Ovary (tissue), 9 donors: Measurements from ENCODE around the gene LMNTD2. TPM values are rescaled to one million over a fixed set of nuclear protein-coding genes. Genes with fewer than 3 reads are reported as not detected.

Experiments
- DNase-seq, 5 donors: peaks; one replicate each; pipeline ENCODE4 v3.0.0-alpha.2; 2019 to 2020
- H3K27ac ChIP-seq, 2 donors: fragments of 200-600 bp; one replicate each; pipeline versions ENCODE4 v1.5.1 to v1.8.0; 2019 to 2022
- H3K27me3 ChIP-seq: fragments of 200-600 bp; one replicate; pipeline ENCODE4 v1.8.0; 2022
- H3K36me3 ChIP-seq: fragments of 200-600 bp; sonication (generic); one replicate; pipeline ENCODE4 v1.5.1; 2019
- H3K4me1 ChIP-seq: one replicate; pipeline ENCODE4 v1.8.1; 2013; ENCODE audit warnings: mild to moderate bottlenecking, moderate library complexity; ENCODE audit not compliant: insufficient read depth
- H3K4me3 ChIP-seq: fragments of 200-600 bp; sonication (generic); one replicate; pipeline ENCODE4 v1.5.1; 2017
- H3K9me3 ChIP-seq, 2 donors: fragments of 200-600 bp in 1 of 2; sonication (generic) in 1 of 2; one replicate each; pipeline versions ENCODE4 v1.5.1 to v1.8.1; 2013 to 2019; ENCODE audit warnings: mild to moderate bottlenecking in 1 of 2, moderate library complexity in 1 of 2
- EP300 ChIP-seq: sonication (generic); formaldehyde crosslinking; IDR thresholded peaks from one replicate; pipeline ENCODE4 v1.6.1; 2017; ENCODE audit warnings: antibody characterized with exemption
- POLR2A ChIP-seq: fragments of 450-650 bp; IDR thresholded peaks from one replicate; pipeline ENCODE4 v1.6.1; 2017; ENCODE audit warnings: antibody characterized with exemption, mild to moderate bottlenecking, moderate library complexity
- WGBS, 3 donors: extraction: QIAGEN DNeasy Blood & Tissue Kit in 1 of 3; methylation state at CpG; one replicate each; pipeline versions ENCODE4 v1.1.5 to v1.1.7; 2013 to 2017; 5-methylcytosine and 5-hydroxymethylcytosine counted together
- intact Hi-C, 4 donors: fragments of 100-400 bp; cut with DNase I; formaldehyde crosslinking; loops; one replicate each; pipeline versions ENCODE4 v1.11.0 to v1.15.1; 2022 to 2023
- polyA plus RNA-seq, 2 donors: library from polyadenylated mRNA; stranded (reverse); fragments of 200-250 nt in 1 of 2; fragments of 350-450 nt in 1 of 2; fragmentation: Illumina TruSeq in 1 of 2; extraction: RNeasy Lipid Tissue Mini Kit (QIAGEN cat#74804) in 1 of 2; gene quantifications; one replicate each; pipeline ENCODE4 v1.2.3, GENCODE V29; 2013 to 2014
- total RNA-seq, 7 donors: library from RNA; depleted of rRNA in 2 of 7; stranded (reverse); fragments of >200 nt in 2 of 7; fragmentation: NEBNext Ultra II Directional in 3 of 7; extraction: Animal tissue kit (Norgen Biotek cat#: 25700) in 3 of 7; gene quantifications; one replicate each; pipeline versions ENCODE4 v1.1.0 to v1.2.4, GENCODE V29; 2016 to 2023
- TF ChIP-seq, protein P1 (sequence below), 3 donors: fragments of 450-650 bp in 2 of 3; fragments of 200-600 bp in 1 of 3; IDR thresholded peaks; one replicate each; pipeline versions ENCODE4 v1.5.1 to v1.8.0; 2016 to 2022; ENCODE audit warnings: antibody characterized with exemption in 3 of 3, mild to moderate bottlenecking in 1 of 3
- donor health status: DM: no; HTN: no; CAD: no; lungs with moderate emphysema.
- donor health status: DM: no; HTN: no; CAD: no.
- donor health status: Bipolar disorder and iron deficiency.
- donor health status: DM: yes; HTN: yes; CAD: no.
- donor health status: DM: no; HTN: no; CAD: no.
- donor health status: DM: yes; HTN: yes; CAD: no.

LMNTD2 gene
- total and polyA plus RNA-seq, 9 donors = 0.70 to 7.6 (median 1.2) TPM; not detected in 1

DNA sequence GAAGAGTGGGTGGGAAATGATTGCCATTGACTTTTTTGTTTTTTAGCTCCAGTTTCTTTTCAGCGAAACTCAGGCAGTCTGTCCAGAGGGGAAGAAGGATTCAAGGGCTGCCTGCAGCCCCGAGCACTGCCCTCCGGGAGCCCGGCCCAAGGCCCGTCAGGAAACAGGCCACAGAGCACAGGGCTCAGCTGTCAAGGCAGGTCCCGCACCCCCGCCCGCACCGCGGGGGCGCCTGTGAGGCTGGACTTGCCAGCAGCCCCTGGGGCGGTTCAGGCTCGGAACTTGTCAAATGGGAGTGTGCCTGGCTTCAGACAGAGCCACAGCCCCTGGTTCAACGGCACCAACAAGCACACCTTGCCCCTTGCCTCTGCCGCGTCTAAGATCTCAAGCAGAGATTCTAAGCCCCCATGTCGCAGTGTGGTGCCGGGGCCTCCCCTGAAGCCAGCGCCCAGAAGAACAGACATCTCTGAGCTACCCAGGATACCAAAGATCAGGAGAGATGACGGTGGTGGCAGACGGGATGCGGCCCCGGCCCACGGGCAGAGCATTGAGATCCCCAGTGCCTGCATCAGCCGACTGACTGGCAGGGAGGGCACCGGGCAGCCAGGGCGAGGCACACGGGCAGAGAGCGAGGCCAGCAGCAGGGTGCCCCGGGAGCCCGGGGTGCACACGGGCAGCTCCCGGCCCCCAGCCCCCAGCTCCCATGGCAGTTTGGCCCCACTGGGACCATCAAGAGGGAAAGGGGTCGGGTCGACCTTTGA, 46.7 kb upstream of the LMNTD2 start:
- no peaks in the 10 kb centered on the region for H3K36me3 ChIP-seq
- H3K4me3 ChIP-seq = no peak overlapping the region
- 77 to 84% (median 77%) methylated on average over 33 to 35 of the region's 35 CpGs for WGBS, 3 donors
- H3K4me1 ChIP-seq = no peaks in the 10 kb centered on the region
- H3K27ac ChIP-seq = peak overlapping the region in 1 of 2 donors; percentile 53
- intact Hi-C loops = no loop called here
- DNase-seq = peak in 2 of 5 donors; percentile 39 to 48
- TF ChIP-seq EP300 = no peak
- TF ChIP-seq POLR2A = no peak
- TF ChIP-seq, protein P1, sequence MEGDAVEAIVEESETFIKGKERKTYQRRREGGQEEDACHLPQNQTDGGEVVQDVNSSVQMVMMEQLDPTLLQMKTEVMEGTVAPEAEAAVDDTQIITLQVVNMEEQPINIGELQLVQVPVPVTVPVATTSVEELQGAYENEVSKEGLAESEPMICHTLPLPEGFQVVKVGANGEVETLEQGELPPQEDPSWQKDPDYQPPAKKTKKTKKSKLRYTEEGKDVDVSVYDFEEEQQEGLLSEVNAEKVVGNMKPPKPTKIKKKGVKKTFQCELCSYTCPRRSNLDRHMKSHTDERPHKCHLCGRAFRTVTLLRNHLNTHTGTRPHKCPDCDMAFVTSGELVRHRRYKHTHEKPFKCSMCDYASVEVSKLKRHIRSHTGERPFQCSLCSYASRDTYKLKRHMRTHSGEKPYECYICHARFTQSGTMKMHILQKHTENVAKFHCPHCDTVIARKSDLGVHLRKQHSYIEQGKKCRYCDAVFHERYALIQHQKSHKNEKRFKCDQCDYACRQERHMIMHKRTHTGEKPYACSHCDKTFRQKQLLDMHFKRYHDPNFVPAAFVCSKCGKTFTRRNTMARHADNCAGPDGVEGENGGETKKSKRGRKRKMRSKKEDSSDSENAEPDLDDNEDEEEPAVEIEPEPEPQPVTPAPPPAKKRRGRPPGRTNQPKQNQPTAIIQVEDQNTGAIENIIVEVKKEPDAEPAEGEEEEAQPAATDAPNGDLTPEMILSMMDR (IDR thresholded peaks at IDR 0.05) = no peak
- H3K9me3 ChIP-seq = no peaks in the 10 kb centered on the region
- H3K27me3 ChIP-seq = no peaks in the 10 kb centered on the region

DNA sequence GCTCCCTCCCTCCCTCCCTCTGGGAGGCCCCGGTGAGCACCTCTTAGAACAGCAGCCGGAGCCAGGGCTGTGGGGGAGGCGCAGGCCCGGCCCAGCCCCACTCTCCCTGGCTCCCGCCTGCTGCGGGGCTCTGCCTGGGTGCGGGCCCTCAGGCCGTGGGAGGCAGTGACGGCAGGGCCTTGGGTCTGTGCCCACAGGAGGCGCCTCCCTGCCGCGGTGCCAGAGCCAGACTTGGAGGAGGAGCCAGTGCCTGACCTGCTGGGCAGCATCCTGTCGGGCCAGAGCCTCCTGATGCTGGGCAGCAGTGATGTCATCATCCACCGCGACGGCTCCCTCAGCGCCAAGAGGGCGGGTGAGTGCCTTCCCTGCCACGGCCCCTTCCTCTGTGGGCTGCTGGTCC, 45.7 kb upstream of the LMNTD2 start:
- no peaks in the 10 kb centered on the region for H3K9me3 ChIP-seq
- no peak for TF ChIP-seq EP300
- TF ChIP-seq POLR2A = no peak
- no peak overlapping the region for H3K4me3 ChIP-seq
- DNase-seq = peak; percentile 80 to 93 (median 86)
- no peaks in the 10 kb centered on the region for H3K4me1 ChIP-seq
- H3K27me3 ChIP-seq = no peaks in the 10 kb centered on the region
- WGBS, 3 donors = 21 to 31% (median 26%) methylated on average over 10 to 19 of the region's 19 CpGs
- intact Hi-C loops = no loop called here
- no peaks in the 10 kb centered on the region for H3K36me3 ChIP-seq
- peak overlapping the region; percentile 53 to 64 for H3K27ac ChIP-seq

DNA sequence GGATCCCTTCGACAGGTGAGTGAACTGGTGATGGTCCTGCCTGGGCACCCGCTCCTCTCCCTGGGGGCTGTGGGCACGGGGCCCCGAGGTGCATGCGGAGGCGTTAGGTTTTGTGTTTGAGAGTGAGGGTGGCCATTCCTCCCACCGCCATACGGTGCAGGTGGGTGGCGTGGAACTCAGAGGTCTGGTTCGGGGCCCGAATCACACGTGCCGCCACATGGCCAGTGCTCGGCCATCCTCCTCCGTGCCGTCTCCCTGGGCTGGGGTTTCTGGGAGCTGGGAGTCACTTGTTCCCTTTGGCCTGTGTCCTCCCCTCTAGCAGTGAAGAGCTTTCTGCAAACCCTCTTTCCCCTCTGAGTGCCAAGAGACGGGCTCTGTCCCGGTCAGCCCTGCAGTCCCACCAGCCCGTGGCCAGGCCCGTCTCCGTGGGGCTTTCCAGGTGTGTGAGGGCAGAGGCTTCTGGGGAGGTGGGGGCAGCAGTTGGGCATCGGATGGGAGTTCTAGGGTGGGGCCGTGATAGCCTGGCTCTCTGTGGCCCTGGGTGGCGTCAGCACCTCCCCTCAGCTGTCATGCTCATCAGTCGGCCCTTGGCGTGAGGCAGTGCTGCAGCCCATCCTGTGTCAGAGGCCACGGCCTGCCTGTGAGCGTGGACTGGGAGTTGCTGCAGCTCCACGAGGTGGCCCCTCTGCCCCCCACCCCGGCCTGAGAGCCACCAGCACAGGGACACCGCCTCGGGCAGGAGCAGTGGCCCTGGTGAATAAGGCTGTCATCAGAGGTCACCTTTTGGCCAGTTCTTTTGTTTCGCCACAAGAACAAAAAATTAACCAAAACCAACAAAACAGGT, 45.0 kb upstream of the LMNTD2 start:
- no peak overlapping the region for H3K4me3 ChIP-seq
- WGBS, 3 donors = 87 to 91% (median 88%) methylated on average over 33 of the region's 33 CpGs
- H3K27ac ChIP-seq = peak overlapping the region; percentile 53 to 64
- DNase-seq = peak in 2 of 5 donors; percentile 42 to 51
- TF ChIP-seq, protein P1 (IDR thresholded peaks at IDR 0.05) = no peak
- no peak for TF ChIP-seq POLR2A
- TF ChIP-seq EP300 = no peak
- no peaks in the 10 kb centered on the region for H3K36me3 ChIP-seq
- intact Hi-C loops = no loop called here
- no peaks in the 10 kb centered on the region for H3K27me3 ChIP-seq
- H3K4me1 ChIP-seq = no peaks in the 10 kb centered on the region
- no peaks in the 10 kb centered on the region for H3K9me3 ChIP-seq

DNA sequence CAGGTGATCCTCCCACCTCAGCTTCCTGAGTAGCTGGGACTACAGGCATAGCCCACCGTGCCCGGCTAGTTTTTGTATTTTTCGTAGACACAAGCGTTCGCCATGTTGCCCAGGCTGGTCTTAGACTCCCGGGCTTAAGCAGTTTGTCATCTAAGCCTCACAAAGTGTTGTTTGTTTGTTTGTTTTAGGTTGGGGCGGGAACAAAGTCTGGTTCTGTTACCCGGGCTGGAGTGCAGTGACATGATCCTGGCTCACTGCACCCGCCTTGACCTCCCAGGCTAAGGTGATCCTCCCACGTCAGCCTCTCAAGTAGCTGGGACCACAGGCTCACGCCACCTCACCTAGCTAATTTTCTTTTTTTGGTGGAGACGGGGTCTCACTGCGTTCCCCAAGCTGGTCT, 42.6 kb upstream of the LMNTD2 start:
- no peaks in the 10 kb centered on the region for H3K36me3 ChIP-seq
- H3K27me3 ChIP-seq = no peaks in the 10 kb centered on the region
- TF ChIP-seq, protein P1 (IDR thresholded peaks at IDR 0.05) = no peak
- no peak for TF ChIP-seq EP300
- TF ChIP-seq POLR2A = no peak
- no peak for DNase-seq
- intact Hi-C loops = no loop called here
- 83 to 89% (median 86%) methylated on average over 13 of the region's 13 CpGs for WGBS, 3 donors
- H3K4me3 ChIP-seq = no peak overlapping the region
- no peaks in the 10 kb centered on the region for H3K4me1 ChIP-seq
- no peak overlapping the region for H3K27ac ChIP-seq
- H3K9me3 ChIP-seq = no peaks in the 10 kb centered on the region
